Gastroesophageal sphincter (tissue), 3 donors: ENCODE measurements around the gene IGIP.

Experiments used
- CTCF ChIP-seq, 4 experiments: fragments of 200-600 bp in 2 of 4; fragments of 450-650 bp in 2 of 4; sonication (generic) in 1 of 4; IDR thresholded peaks; one replicate each; pipeline ENCODE4 v1.5.1; 2017 to 2019; ENCODE audit warnings: antibody characterized with exemption in 4 of 4, mild to moderate bottlenecking in 2 of 4, moderate library complexity in 2 of 4
- POLR2A ChIP-seq, 2 donors: fragments of 450-650 bp; IDR thresholded peaks; one replicate each; pipeline ENCODE4 v1.6.1; 2017; ENCODE audit warnings: antibody characterized with exemption in 2 of 2, mild to moderate bottlenecking in 2 of 2, moderate library complexity in 1 of 2

GRCh38 chr5:140112685-140113179 lies 13.0 kb upstream of the IGIP start:
- TF ChIP-seq POLR2A (IDR thresholded peaks at IDR 0.05), result no peak
- TF ChIP-seq CTCF (IDR thresholded peaks at IDR 0.05), result no peak
